Panc1 (cell line): ENCODE results near the gene SPINK4. TPM values are rescaled to one million over a fixed set of nuclear protein-coding genes. Genes with fewer than 3 reads are reported as not detected.

Experiments
- ATAC-seq: fragments of 200-7000 bp; cut with Tn5 transposase; 2 replicates; pipeline ENCODE4 v1.9.1; 2020; ENCODE audit warnings: mild to moderate bottlenecking, moderate library complexity
- BruUV-seq: library from RNA; stranded (reverse); fragments of 400-500 nt; replicated peaks from 2 replicates; lab custom pipeline; 2021; lab: Mats Ljungman, UMichigan
- CTCF ChIA-PET: fragments of 300-600 bp; sonication (Branson Sonifier 250); formaldehyde crosslinking; loops from one replicate; lab custom pipeline; 2022; ENCODE audit warnings: antibody characterized with exemption; lab: Charles Lee
- POLR2A ChIA-PET: fragments of 300-600 bp; sonication (Branson Sonifier 250); formaldehyde crosslinking; loops from one replicate; lab custom pipeline; 2022; ENCODE audit warnings: antibody characterized with exemption; lab: Charles Lee
- DNase-seq: peaks from one replicate; pipeline ENCODE4 v3.0.0-alpha.2; 2010; ENCODE audit warnings: low read depth, low spot score
- H3K27ac ChIP-seq: 2 replicates; pipeline ENCODE4 v1.5.1; 2011; ENCODE audit warnings: mild to moderate bottlenecking, low read length, inconsistent platforms
- H3K27me3 ChIP-seq: fragments of 200-500 bp; sonication (Bioruptor generic); 2 replicates; pipeline ENCODE4 v1.6.0; 2014; ENCODE audit warnings: low read length, inconsistent platforms; ENCODE audit not compliant: control insufficient read depth, insufficient read depth
- H3K36me3 ChIP-seq: fragments of 200-500 bp; sonication (Bioruptor generic); 2 replicates; pipeline ENCODE4 v1.5.1; 2014; ENCODE audit warnings: inconsistent platforms, mild to moderate bottlenecking, low read length, moderate library complexity; ENCODE audit not compliant: control insufficient read depth, insufficient read depth
- H3K4me1 ChIP-seq: 2 replicates; pipeline ENCODE4 v1.5.1; 2011; ENCODE audit warnings: inconsistent platforms, mild to moderate bottlenecking, low read length, moderate library complexity; ENCODE audit not compliant: control insufficient read depth, insufficient read depth
- H3K4me3 ChIP-seq, 2 experiments: 2 replicates each; pipeline ENCODE4 v1.5.1; 2011 to 2012; ENCODE audit warnings: low read depth in 2 of 2, low read length in 2 of 2, mild to moderate bottlenecking in 2 of 2, inconsistent platforms in 1 of 2, moderate library complexity in 1 of 2
- H3K9me3 ChIP-seq: fragments of 200-500 bp; sonication (Bioruptor generic); 2 replicates; pipeline ENCODE4 v1.5.1; 2014; ENCODE audit warnings: low read depth, mild to moderate bottlenecking, inconsistent platforms, low read length, moderate library complexity; ENCODE audit not compliant: control insufficient read depth, insufficient read depth
- POLR2AphosphoS5 ChIP-seq: IDR thresholded peaks from 2 replicates; pipeline ENCODE4 v1.6.1; 2012; ENCODE audit warnings: mild to moderate bottlenecking, low read depth, low read length, moderate library complexity
- SIN3A ChIP-seq: IDR thresholded peaks from 2 replicates; pipeline ENCODE4 v1.6.1; 2012; ENCODE audit warnings: low read depth, mild to moderate bottlenecking, low read length, moderate library complexity, borderline replicate concordance; ENCODE audit not compliant: insufficient read depth
- TCF7L2 ChIP-seq: IDR thresholded peaks from 2 replicates; pipeline ENCODE4 v1.6.1; 2011; ENCODE audit warnings: mild to moderate bottlenecking, low read depth, low read length, inconsistent platforms
- in situ Hi-C: cut with HindIII; loops from 2 replicates; pipeline ENCODE4 v1.10.0; 2016; ENCODE audit warnings: low sequenced_read_pairs, low pct_unique_long_range_greater_than_20kb
- intact Hi-C: fragments of 100-400 bp; cut with micrococcal nuclease; formaldehyde crosslinking; loops from one replicate; pipeline ENCODE4 v1.10.0; 2022; ENCODE audit not compliant: unreplicated experiment
- total RNA-seq: library from RNA; stranded (reverse); gene quantifications from one replicate; pipeline ENCODE4 v1.2.1, GENCODE V29; 2021; ENCODE audit not compliant: unreplicated experiment
- TF ChIP-seq, protein P1 (sequence below), 2 experiments: IDR thresholded peaks; 2 replicates each; pipeline ENCODE4 v1.6.1; 2011 to 2012; ENCODE audit warnings: low read depth in 2 of 2, control low read depth in 1 of 2, low read length in 1 of 2, mild to moderate bottlenecking in 1 of 2, moderate library complexity in 1 of 2; ENCODE audit not compliant: insufficient read depth in 1 of 2
- TF ChIP-seq, protein P2 (sequence below): fragments of 450-650 bp; IDR thresholded peaks from 2 replicates; pipeline ENCODE4 v1.5.1; 2017; ENCODE audit warnings: mild to moderate bottlenecking

Gene SPINK4
- total RNA-seq, 1 experiment from 2014 or later = not detected

GRCh38 chr9:33236571-33236970 lies 3.4 kb upstream of the SPINK4 start:
- Histone ChIP-seq H3K27ac (no peak overlapping the region), H3K27me3 (0 out of 2 replicates have a peak, but pooled peaks cover 2% of the 10 kb centered on the region), H3K4me3 (no peak overlapping the region), H3K36me3 (no peaks in the 10 kb centered on the region), H3K4me1 (no peaks in the 10 kb centered on the region), H3K9me3 (no peaks in the 10 kb centered on the region)
- CTCF ChIA-PET = no interaction called here
- TF ChIP-seq TCF7L2 (no peak), SIN3A (no peak), POLR2AphosphoS5 (no peak)
- TF ChIP-seq, protein P1, sequence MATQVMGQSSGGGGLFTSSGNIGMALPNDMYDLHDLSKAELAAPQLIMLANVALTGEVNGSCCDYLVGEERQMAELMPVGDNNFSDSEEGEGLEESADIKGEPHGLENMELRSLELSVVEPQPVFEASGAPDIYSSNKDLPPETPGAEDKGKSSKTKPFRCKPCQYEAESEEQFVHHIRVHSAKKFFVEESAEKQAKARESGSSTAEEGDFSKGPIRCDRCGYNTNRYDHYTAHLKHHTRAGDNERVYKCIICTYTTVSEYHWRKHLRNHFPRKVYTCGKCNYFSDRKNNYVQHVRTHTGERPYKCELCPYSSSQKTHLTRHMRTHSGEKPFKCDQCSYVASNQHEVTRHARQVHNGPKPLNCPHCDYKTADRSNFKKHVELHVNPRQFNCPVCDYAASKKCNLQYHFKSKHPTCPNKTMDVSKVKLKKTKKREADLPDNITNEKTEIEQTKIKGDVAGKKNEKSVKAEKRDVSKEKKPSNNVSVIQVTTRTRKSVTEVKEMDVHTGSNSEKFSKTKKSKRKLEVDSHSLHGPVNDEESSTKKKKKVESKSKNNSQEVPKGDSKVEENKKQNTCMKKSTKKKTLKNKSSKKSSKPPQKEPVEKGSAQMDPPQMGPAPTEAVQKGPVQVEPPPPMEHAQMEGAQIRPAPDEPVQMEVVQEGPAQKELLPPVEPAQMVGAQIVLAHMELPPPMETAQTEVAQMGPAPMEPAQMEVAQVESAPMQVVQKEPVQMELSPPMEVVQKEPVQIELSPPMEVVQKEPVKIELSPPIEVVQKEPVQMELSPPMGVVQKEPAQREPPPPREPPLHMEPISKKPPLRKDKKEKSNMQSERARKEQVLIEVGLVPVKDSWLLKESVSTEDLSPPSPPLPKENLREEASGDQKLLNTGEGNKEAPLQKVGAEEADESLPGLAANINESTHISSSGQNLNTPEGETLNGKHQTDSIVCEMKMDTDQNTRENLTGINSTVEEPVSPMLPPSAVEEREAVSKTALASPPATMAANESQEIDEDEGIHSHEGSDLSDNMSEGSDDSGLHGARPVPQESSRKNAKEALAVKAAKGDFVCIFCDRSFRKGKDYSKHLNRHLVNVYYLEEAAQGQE (IDR thresholded peaks at IDR 0.05; ENCODE audit: insufficient read depth in 1 of 2, low read depth in 2 of 2, low read length in 1 of 2) = no peak
- TF ChIP-seq, protein P2, sequence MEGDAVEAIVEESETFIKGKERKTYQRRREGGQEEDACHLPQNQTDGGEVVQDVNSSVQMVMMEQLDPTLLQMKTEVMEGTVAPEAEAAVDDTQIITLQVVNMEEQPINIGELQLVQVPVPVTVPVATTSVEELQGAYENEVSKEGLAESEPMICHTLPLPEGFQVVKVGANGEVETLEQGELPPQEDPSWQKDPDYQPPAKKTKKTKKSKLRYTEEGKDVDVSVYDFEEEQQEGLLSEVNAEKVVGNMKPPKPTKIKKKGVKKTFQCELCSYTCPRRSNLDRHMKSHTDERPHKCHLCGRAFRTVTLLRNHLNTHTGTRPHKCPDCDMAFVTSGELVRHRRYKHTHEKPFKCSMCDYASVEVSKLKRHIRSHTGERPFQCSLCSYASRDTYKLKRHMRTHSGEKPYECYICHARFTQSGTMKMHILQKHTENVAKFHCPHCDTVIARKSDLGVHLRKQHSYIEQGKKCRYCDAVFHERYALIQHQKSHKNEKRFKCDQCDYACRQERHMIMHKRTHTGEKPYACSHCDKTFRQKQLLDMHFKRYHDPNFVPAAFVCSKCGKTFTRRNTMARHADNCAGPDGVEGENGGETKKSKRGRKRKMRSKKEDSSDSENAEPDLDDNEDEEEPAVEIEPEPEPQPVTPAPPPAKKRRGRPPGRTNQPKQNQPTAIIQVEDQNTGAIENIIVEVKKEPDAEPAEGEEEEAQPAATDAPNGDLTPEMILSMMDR = no peak
- no TSS peak for BruUV-seq
- intact Hi-C loops (no loop called here), in situ Hi-C loops (no loop called here)
- DNase-seq (no peak), ATAC-seq (peak; percentile 5; the same call in 1 of the 2 replicates)
- POLR2A ChIA-PET = no interaction called here

GRCh38 chr9:33241298-33241697 lies 1.3 kb downstream of the SPINK4 start:
- no peak for ATAC-seq
- in situ Hi-C loops = no loop called here

More at GRCh38 chr9:33241298-33241697, 1.3 kb downstream of the SPINK4 start:
- CTCF ChIA-PET = no interaction called here
- no peak for DNase-seq
- Histone ChIP-seq H3K4me1 (no peaks in the 10 kb centered on the region), H3K4me3 (no peak overlapping the region), H3K27ac (no peak overlapping the region), H3K36me3 (no peaks in the 10 kb centered on the region), H3K9me3 (no peaks in the 10 kb centered on the region), H3K27me3 (no peaks in the 10 kb centered on the region)
- POLR2A ChIA-PET = interaction anchor here (0.6 kb wide), 1 partner anchor 862 kb away, joined by 15 read pairs; no protein-coding TSS in a partner anchor
- TF ChIP-seq, protein P2 = no peak
- no peak for TF ChIP-seq POLR2AphosphoS5
- TF ChIP-seq, protein P1 (IDR thresholded peaks at IDR 0.05; ENCODE audit: insufficient read depth in 1 of 2, low read depth in 2 of 2, low read length in 1 of 2) = no peak
- no peak for TF ChIP-seq SIN3A
- no peak for TF ChIP-seq TCF7L2
- BruUV-seq = no TSS peak
- intact Hi-C loops = no loop called here
